Measurements from ENCODE around the gene PPP1R9B. TPM values are rescaled to one million over a fixed set of nuclear protein-coding genes. Genes with fewer than 3 reads are reported as not detected.

The PPP1R9B gene
- total and polyA plus RNA-seq, 3 donors from 2014 or later = 49.1 to 82.4 (median 81.1) TPM

DNA sequence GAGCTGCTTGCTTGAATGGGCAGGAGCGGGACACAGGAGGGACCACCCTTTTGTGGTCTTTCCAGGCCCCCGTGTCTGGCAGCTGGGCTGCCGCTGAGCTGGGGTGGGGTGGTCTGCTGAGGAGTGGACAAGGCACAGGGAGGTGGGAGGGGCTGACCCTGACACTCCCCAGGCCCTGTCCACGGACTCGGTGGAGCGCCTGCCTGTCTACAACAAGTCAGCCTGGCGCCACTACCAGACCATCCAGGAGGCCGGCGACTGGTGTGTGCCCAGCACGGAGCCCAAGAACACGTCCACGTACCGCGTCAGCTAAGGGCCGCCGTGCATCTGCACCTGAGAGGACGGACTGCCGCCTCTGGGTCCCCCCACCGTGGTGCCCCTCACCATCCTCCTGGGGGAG lies 40.7 kb downstream of the PPP1R9B start:
- Histone ChIP-seq H3K9me3 (no peaks in the 10 kb centered on the region), H3K36me3 (ENCODE audit: low read depth, missing control alignments) (no peaks in the 10 kb centered on the region), H3K4me3 (no peak overlapping the region), H3K4me1 (peaks cover 21% of the 10 kb centered on the region), H3K27ac (no peak overlapping the region), H3K27me3 (no peaks in the 10 kb centered on the region)
- intact Hi-C loops (cut with DNase I; ENCODE audit: low total_unique reads) = no loop called here
- 85 to 88% methylated on average over 9 to 19 of the region's 19 CpGs for WGBS, 2 donors
- no peak for TF ChIP-seq POLR2A (IDR thresholded peaks at IDR 0.05)
- no peak for TF ChIP-seq CTCF (IDR thresholded peaks at IDR 0.05)
- DNase-seq = no peak

DNA sequence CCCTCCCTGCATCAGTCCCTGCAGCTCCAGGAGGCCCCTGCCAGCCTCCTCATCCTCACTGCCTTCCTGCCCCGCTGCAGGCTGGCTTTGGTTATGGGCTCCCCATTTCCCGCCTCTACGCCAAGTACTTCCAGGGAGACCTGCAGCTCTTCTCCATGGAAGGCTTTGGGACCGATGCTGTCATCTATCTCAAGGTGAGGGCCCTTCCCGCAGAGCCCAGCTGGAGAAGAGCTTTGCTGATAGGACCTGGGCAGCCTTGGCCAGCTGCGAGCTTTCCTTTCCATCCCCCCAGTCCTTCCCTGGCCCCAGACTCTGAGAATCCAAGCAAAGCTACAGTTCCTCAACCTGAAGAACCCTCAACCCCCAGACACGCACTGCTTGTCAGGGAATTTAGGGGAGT lies 41.3 kb downstream of the PPP1R9B start:
- no peak for DNase-seq
- intact Hi-C loops (cut with DNase I; ENCODE audit: low total_unique reads) = no loop called here
- 70 to 80% methylated on average over 7 of the region's 7 CpGs for WGBS, 2 donors
- Histone ChIP-seq H3K9me3 (no peaks in the 10 kb centered on the region), H3K4me1 (peaks cover 21% of the 10 kb centered on the region), H3K27me3 (no peaks in the 10 kb centered on the region), H3K4me3 (no peak overlapping the region), H3K27ac (no peak overlapping the region), H3K36me3 (ENCODE audit: low read depth, missing control alignments) (no peaks in the 10 kb centered on the region)
- no peak for TF ChIP-seq POLR2A (IDR thresholded peaks at IDR 0.05)
- no peak for TF ChIP-seq CTCF (IDR thresholded peaks at IDR 0.05)

GRCh38 chr17:50108556-50108955 lies 41.9 kb downstream of the PPP1R9B start:
- Histone ChIP-seq H3K9me3 (no peaks in the 10 kb centered on the region), H3K4me3 (no peak overlapping the region), H3K4me1 (peaks cover 21% of the 10 kb centered on the region), H3K36me3 (ENCODE audit: low read depth, missing control alignments) (no peaks in the 10 kb centered on the region), H3K27ac (no peak overlapping the region), H3K27me3 (no peaks in the 10 kb centered on the region)
- WGBS, 2 donors = 57 to 78% methylated on average over 7 to 9 of the region's 9 CpGs
- TF ChIP-seq POLR2A (IDR thresholded peaks at IDR 0.05) = no peak
- TF ChIP-seq CTCF (IDR thresholded peaks at IDR 0.05) = no peak
- DNase-seq = no peak
- intact Hi-C loops (cut with DNase I; ENCODE audit: low total_unique reads) = no loop called here

GRCh38 chr17:50107790-50108414 lies 42.6 kb downstream of the PPP1R9B start:
- H3K36me3 ChIP-seq (ENCODE audit: low read depth, missing control alignments) = no peaks in the 10 kb centered on the region
- TF ChIP-seq CTCF (IDR thresholded peaks at IDR 0.05) = no peak
- TF ChIP-seq POLR2A (IDR thresholded peaks at IDR 0.05) = no peak

More at GRCh38 chr17:50107790-50108414, 42.6 kb downstream of the PPP1R9B start:
- Histone ChIP-seq H3K4me3 (no peak overlapping the region), H3K4me1 (peaks cover 19% of the 10 kb centered on the region), H3K9me3 (no peaks in the 10 kb centered on the region), H3K27me3 (no peaks in the 10 kb centered on the region), H3K27ac (no peak overlapping the region)
- WGBS, 2 donors = 80 to 90% methylated on average over 8 to 10 of the region's 10 CpGs
- DNase-seq = no peak
- intact Hi-C loops (cut with DNase I; ENCODE audit: low total_unique reads) = no loop called here
